MCF 10A (cell line): ENCODE measurements around the gene PPM1L. TPM values are rescaled to one million over a fixed set of nuclear protein-coding genes. Genes with fewer than 3 reads are reported as not detected.

ENCODE experiments used
- BruUV-seq: library from RNA; stranded (reverse); fragments of 400-500 nt; replicated peaks from 2 replicates; lab custom pipeline; 2021; lab: Mats Ljungman, UMichigan
- CTCF ChIA-PET: fragments of 300-600 bp; sonication (Branson Sonifier 250); formaldehyde crosslinking; extraction: SDS; loops from one replicate; lab custom pipeline; 2021; ENCODE audit warnings: antibody characterized with exemption, inconsistent platforms; lab: Yijun Ruan, JAX
- POLR2A ChIA-PET: fragments of 300-600, 350-650 bp; sonication (Branson Sonifier 250); formaldehyde crosslinking; extraction: SDS; loops from one replicate; lab custom pipeline; 2020; ENCODE audit warnings: antibody characterized with exemption, inconsistent platforms; lab: Yijun Ruan, JAX
- DNase-seq: peaks from one replicate; pipeline ENCODE4 v3.0.0-alpha.2; 2018; ENCODE audit not compliant: unreplicated experiment
- H3K27ac Mint-ChIP-seq: one replicate; pipeline ENCODE4 v1.8.0; 2022; ENCODE audit warnings: mild to moderate bottlenecking, low read depth, mixed read lengths; ENCODE audit not compliant: unreplicated experiment
- H3K27me3 Mint-ChIP-seq: one replicate; pipeline ENCODE4 v1.8.0; 2022; ENCODE audit warnings: mixed read lengths; ENCODE audit not compliant: insufficient read depth, unreplicated experiment
- H3K36me3 Mint-ChIP-seq: one replicate; pipeline ENCODE4 v1.8.0; 2022; ENCODE audit warnings: mild to moderate bottlenecking, moderate library complexity, mixed read lengths; ENCODE audit not compliant: insufficient read depth, unreplicated experiment
- H3K4me1 Mint-ChIP-seq: one replicate; pipeline ENCODE4 v1.8.0; 2022; ENCODE audit warnings: mixed read lengths; ENCODE audit not compliant: insufficient read depth, unreplicated experiment
- H3K4me3 Mint-ChIP-seq: one replicate; pipeline ENCODE4 v1.8.0; 2022; ENCODE audit warnings: mild to moderate bottlenecking, moderate library complexity, mixed read lengths; ENCODE audit not compliant: unreplicated experiment
- H3K9me3 Mint-ChIP-seq: one replicate; pipeline ENCODE4 v1.8.0; 2022; ENCODE audit warnings: mixed read lengths; ENCODE audit not compliant: unreplicated experiment
- intact Hi-C: fragments of 100-400 bp; cut with micrococcal nuclease; formaldehyde crosslinking; loops from 2 replicates; pipeline ENCODE4 v1.14.1; 2022
- total RNA-seq: library from RNA; stranded (reverse); gene quantifications from 2 replicates; pipeline ENCODE4 v1.2.3, GENCODE V29; 2022
- TF ChIP-seq, protein P1 (sequence below): fragments of 200-600 bp; IDR thresholded peaks from one replicate; pipeline ENCODE4 v1.8.0; 2022; ENCODE audit warnings: antibody characterized with exemption, mild to moderate bottlenecking; ENCODE audit not compliant: unreplicated experiment

PPM1L gene
- total RNA-seq, 1 experiment from 2014 or later = 2.1 TPM

DNA sequence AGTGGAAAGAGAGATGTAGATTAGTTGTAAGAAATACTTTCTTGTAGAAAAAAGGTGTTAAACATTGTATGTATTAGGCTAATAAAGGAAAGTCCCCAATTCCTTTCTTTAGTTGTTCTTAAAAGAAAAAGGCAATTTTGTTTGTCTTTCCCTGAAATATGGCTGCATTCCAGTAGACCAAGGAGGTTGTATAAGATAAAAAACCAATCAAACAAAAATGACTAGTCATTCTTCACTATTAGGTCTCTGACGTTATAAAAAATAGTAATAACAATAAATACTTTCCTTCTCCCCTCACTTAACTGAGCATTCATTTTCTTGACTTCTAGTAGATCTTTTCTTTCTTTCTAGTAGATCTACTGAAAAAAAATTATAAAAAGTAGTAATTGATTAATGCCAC is 8.6 kb upstream of the PPM1L start:
- CTCF ChIA-PET = no interaction called here
- no peaks in the 10 kb centered on the region for H3K9me3 Mint-ChIP-seq
- intact Hi-C loops = no loop called here
- H3K4me1 Mint-ChIP-seq = no peaks in the 10 kb centered on the region
- DNase-seq = no peak
- no peak overlapping the region for H3K4me3 Mint-ChIP-seq
- BruUV-seq = no TSS peak
- POLR2A ChIA-PET = no interaction called here
- H3K27ac Mint-ChIP-seq = no peak overlapping the region
- TF ChIP-seq, protein P1, sequence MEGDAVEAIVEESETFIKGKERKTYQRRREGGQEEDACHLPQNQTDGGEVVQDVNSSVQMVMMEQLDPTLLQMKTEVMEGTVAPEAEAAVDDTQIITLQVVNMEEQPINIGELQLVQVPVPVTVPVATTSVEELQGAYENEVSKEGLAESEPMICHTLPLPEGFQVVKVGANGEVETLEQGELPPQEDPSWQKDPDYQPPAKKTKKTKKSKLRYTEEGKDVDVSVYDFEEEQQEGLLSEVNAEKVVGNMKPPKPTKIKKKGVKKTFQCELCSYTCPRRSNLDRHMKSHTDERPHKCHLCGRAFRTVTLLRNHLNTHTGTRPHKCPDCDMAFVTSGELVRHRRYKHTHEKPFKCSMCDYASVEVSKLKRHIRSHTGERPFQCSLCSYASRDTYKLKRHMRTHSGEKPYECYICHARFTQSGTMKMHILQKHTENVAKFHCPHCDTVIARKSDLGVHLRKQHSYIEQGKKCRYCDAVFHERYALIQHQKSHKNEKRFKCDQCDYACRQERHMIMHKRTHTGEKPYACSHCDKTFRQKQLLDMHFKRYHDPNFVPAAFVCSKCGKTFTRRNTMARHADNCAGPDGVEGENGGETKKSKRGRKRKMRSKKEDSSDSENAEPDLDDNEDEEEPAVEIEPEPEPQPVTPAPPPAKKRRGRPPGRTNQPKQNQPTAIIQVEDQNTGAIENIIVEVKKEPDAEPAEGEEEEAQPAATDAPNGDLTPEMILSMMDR = no peak
- H3K36me3 Mint-ChIP-seq = no peaks in the 10 kb centered on the region
- no peaks in the 10 kb centered on the region for H3K27me3 Mint-ChIP-seq

DNA sequence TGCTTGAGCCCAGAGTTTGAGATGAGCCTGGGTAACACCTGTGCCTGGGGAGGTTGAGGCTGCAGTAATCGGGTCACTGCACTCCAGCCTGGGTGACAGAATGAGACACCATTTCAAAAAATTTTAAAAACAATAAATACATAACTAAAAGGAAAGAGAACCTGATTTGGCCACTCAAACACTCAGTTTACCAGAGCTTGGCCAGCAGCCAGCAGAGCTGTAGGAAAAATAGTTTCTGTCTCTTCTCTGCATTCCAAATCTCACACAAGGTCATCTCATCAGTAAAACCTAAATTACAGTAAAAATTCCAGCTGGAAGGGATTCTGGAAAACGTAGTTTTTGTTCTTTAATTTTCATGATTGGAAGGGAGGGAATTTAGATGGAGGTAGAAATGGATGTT is 7.8 kb upstream of the PPM1L start:
- no peaks in the 10 kb centered on the region for H3K27me3 Mint-ChIP-seq
- TF ChIP-seq, protein P1 = no peak
- CTCF ChIA-PET = interaction anchor here (0.6 to 1.2 kb wide), 4 partner anchors 171 to 750 kb away, joined by 3 read pairs; no protein-coding TSS in a partner anchor
- H3K4me3 Mint-ChIP-seq = no peak overlapping the region
- DNase-seq = no peak
- H3K27ac Mint-ChIP-seq = no peak overlapping the region
- POLR2A ChIA-PET = no interaction called here
- intact Hi-C loops = no loop called here
- H3K9me3 Mint-ChIP-seq = no peaks in the 10 kb centered on the region
- no peaks in the 10 kb centered on the region for H3K36me3 Mint-ChIP-seq
- no peaks in the 10 kb centered on the region for H3K4me1 Mint-ChIP-seq
- no TSS peak for BruUV-seq

DNA sequence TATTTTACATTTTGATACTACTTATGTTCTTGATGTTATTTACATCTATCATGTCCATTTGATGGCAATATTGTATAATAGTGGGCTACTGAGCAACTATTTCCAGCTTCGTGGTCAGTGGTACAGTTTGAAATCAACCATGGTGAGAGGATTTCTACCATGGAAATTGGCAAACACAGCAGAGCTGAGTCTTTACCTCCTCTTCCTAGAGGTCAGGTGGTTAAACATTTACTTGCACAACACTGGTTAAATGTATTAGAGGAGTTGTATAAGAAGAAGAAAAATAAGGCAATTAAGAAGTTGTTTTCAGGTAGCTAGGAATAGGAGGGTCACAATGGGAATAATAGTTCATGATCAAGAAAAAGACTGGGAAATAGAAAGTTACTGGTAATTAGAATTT is 7.2 kb upstream of the PPM1L start:
- no peak for DNase-seq
- Mint-ChIP-seq H3K4me3 (no peak overlapping the region), H3K27ac (no peak overlapping the region), H3K27me3 (no peaks in the 10 kb centered on the region), H3K9me3 (no peaks in the 10 kb centered on the region), H3K4me1 (no peaks in the 10 kb centered on the region), H3K36me3 (no peaks in the 10 kb centered on the region)
- ChIA-PET POLR2A (no interaction called here), CTCF (interaction anchor here (0.6 to 1.2 kb wide), 3 partner anchors 171 to 212 kb away, joined by 3 read pairs; no protein-coding TSS in a partner anchor)
- intact Hi-C loops = no loop called here
- BruUV-seq = no TSS peak
- TF ChIP-seq, protein P1 = no peak

DNA sequence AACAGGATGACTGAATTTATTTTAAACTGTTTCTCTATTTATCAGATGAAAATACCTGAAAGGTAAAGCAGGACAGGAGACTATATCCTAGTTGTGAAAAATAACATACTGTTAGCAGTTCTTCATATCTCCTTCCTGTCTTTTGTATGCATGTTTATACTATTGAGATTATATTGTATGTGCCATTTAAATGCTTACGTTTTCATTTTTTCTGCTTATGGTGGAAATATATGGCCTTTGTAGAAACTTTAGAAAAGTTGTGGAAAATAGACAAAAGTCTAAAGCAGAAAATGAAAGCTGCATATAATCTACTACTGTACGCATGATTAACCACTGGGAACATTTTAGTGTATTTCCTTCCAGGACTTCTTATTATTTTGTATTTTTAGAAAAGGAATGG is 2.1 kb upstream of the PPM1L start:
- BruUV-seq = no TSS peak
- TF ChIP-seq, protein P1 = no peak
- H3K27me3 Mint-ChIP-seq = no peaks in the 10 kb centered on the region
- ChIA-PET POLR2A (interaction anchor here (0.8 to 4.9 kb wide), 13 partner anchors 29 to 468 kb away, joined by 3 to 31 read pairs (median 6); partner anchors contain the start of genes ARL14 and NMD3), CTCF (interaction anchor here (0.6 to 1.6 kb wide), 5 partner anchors 35 to 153 kb away, joined by 3 to 4 read pairs (median 3); no protein-coding TSS in a partner anchor)
- peak overlapping the region; percentile 87 for H3K27ac Mint-ChIP-seq
- DNase-seq = no peak
- H3K9me3 Mint-ChIP-seq = no peaks in the 10 kb centered on the region
- peaks cover 13% of the 10 kb centered on the region for H3K4me1 Mint-ChIP-seq
- intact Hi-C loops = loop anchor here (2.0 to 10.0 kb wide), 3 partner anchors 79 to 189 kb away; partner anchors contain the start of gene ARL14
- peak overlapping the region; percentile 95 for H3K4me3 Mint-ChIP-seq
- peaks cover 6% of the 10 kb centered on the region for H3K36me3 Mint-ChIP-seq
